Mammary epithelial cell (primary cell): ENCODE data around the gene USP12.

Experiments
- EZH2 ChIP-seq: IDR thresholded peaks from 2 replicates; pipeline ENCODE4 v1.6.1; 2012; ENCODE audit warnings: low read length, inconsistent platforms, borderline replicate concordance
- TF ChIP-seq, protein P1 (sequence below), 2 donors: IDR thresholded peaks in 1 of 2; conservative IDR thresholded peaks in 1 of 2; 2 replicates each; pipeline ENCODE4 v1.5.1; 2011 to 2012; ENCODE audit warnings: inconsistent platforms in 2 of 2, low read length in 2 of 2, mild to moderate bottlenecking in 2 of 2, control low read depth in 1 of 2, low read depth in 1 of 2; ENCODE audit not compliant: insufficient read depth in 1 of 2; ENCODE audit errors: extremely low read depth in 1 of 2

DNA sequence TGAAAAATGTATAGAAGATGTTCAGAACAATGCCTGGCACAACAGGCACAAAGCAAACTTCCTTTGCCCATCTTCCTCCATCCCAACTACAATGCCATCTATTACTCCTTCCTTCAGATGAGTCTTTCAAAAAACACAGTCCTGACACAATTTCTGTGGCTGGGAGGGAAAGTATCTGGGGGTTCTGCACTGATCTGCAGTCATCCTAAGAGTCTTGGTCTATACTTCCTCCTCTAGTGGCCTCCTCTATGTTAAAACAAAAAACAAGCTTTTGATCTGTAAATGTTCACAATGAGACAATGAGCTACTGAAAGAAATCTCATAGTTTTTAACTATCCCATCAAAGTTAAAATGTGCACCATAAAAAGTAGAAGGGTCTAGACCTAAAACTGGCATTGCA lies 44.8 kb downstream of the USP12 start:
- no peak for TF ChIP-seq EZH2
- TF ChIP-seq, protein P1, sequence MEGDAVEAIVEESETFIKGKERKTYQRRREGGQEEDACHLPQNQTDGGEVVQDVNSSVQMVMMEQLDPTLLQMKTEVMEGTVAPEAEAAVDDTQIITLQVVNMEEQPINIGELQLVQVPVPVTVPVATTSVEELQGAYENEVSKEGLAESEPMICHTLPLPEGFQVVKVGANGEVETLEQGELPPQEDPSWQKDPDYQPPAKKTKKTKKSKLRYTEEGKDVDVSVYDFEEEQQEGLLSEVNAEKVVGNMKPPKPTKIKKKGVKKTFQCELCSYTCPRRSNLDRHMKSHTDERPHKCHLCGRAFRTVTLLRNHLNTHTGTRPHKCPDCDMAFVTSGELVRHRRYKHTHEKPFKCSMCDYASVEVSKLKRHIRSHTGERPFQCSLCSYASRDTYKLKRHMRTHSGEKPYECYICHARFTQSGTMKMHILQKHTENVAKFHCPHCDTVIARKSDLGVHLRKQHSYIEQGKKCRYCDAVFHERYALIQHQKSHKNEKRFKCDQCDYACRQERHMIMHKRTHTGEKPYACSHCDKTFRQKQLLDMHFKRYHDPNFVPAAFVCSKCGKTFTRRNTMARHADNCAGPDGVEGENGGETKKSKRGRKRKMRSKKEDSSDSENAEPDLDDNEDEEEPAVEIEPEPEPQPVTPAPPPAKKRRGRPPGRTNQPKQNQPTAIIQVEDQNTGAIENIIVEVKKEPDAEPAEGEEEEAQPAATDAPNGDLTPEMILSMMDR (conservative IDR thresholded peaks at IDR 0.05 in 1 of 2, IDR thresholded peaks at IDR 0.05 in 1 of 2; ENCODE audit: extremely low read depth in 1 of 2, insufficient read depth in 1 of 2, low read depth in 1 of 2, low read length in 2 of 2): no peak
